GM12878 (cell line): ENCODE results near the gene FAM50A.

Experiments
- CEBPB ChIP-seq, 2 experiments: fragments of 150-350 bp in 1 of 2; IDR thresholded peaks; 2 replicates each; pipeline ENCODE4 v1.6.1; 2012 to 2014; ENCODE audit warnings: low read depth in 2 of 2, low read length in 2 of 2, borderline replicate concordance in 1 of 2, inconsistent platforms in 1 of 2
- CTCF ChIP-seq, 3 experiments: IDR thresholded peaks in 2 of 3; conservative IDR thresholded peaks in 1 of 3; 2 replicates each; pipeline ENCODE4 v1.5.1; 2011; ENCODE audit warnings: low read depth in 3 of 3, low read length in 3 of 3, mild to moderate bottlenecking in 3 of 3, control low read depth in 2 of 3, moderate library complexity in 2 of 3, inconsistent platforms in 1 of 3, mixed read lengths in 1 of 3; ENCODE audit not compliant: control insufficient read depth in 2 of 3, insufficient read depth in 1 of 3; ENCODE audit errors: extremely low read depth in 1 of 3
- ETV6 ChIP-seq, 2 experiments: fragments of 450-650 bp in 1 of 2; IDR thresholded peaks in 1 of 2; conservative IDR thresholded peaks in 1 of 2; 2 replicates each; pipeline ENCODE4 v1.6.1; 2014; ENCODE audit warnings: antibody characterized with exemption in 1 of 2, borderline replicate concordance in 1 of 2, low read depth in 1 of 2, mild to moderate bottlenecking in 1 of 2, moderate library complexity in 1 of 2
- NRF1 ChIP-seq: conservative IDR thresholded peaks from 2 replicates; pipeline ENCODE4 v1.6.1; 2011; ENCODE audit warnings: mild to moderate bottlenecking, low read depth, low read length, improper control_type of control experiment
- SP1 ChIP-seq: IDR thresholded peaks from one replicate; pipeline ENCODE4 v1.6.1; 2011; ENCODE audit warnings: low read depth, low read length
- SUZ12 ChIP-seq: fragments of 200-600 bp; sonication (generic); IDR thresholded peaks from one replicate; pipeline ENCODE4 v1.6.1; 2018; ENCODE audit warnings: antibody characterized with exemption, mild to moderate bottlenecking; ENCODE audit not compliant: unreplicated experiment
- TBL1XR1 ChIP-seq: IDR thresholded peaks from 2 replicates; pipeline ENCODE4 v1.6.1; 2012; ENCODE audit warnings: low read depth, low read length, improper control_type of control experiment
- TCF3 ChIP-seq: IDR thresholded peaks from 2 replicates; pipeline ENCODE4 v1.6.1; 2012; ENCODE audit warnings: low read depth, mild to moderate bottlenecking, low read length, borderline replicate concordance; ENCODE audit not compliant: insufficient read depth
- YY1 ChIP-seq: IDR thresholded peaks from 2 replicates; pipeline ENCODE4 v1.6.1; 2011; ENCODE audit warnings: low read depth, mild to moderate bottlenecking, low read length
- ZNF622 ChIP-seq: fragments of 450-650 bp; IDR thresholded peaks from 2 replicates; pipeline ENCODE4 v1.6.1; 2017; ENCODE audit warnings: mild to moderate bottlenecking, inconsistent platforms
- TF ChIP-seq, protein P1 (sequence below): IDR thresholded peaks from 2 replicates; pipeline ENCODE4 v1.6.1; 2012; ENCODE audit warnings: low read depth, low read length, improper control_type of control experiment

- TF ChIP-seq CTCF (IDR thresholded peaks at IDR 0.05 in 2 of 3, conservative IDR thresholded peaks at IDR 0.05 in 1 of 3; ENCODE audit: control insufficient read depth in 2 of 3, extremely low read depth in 1 of 3, insufficient read depth in 1 of 3, low read depth in 3 of 3, low read length in 3 of 3) (no peak), YY1 (no peak), SUZ12 (no peak), TBL1XR1 (no peak), ETV6 (conservative IDR thresholded peaks at IDR 0.05 in 1 of 2, IDR thresholded peaks at IDR 0.05 in 1 of 2; ENCODE audit: borderline replicate concordance in 1 of 2, low read depth in 1 of 2) (no peak), NRF1 (no peak), ZNF622 (no peak), CEBPB (IDR thresholded peaks at IDR 0.05; ENCODE audit: borderline replicate concordance in 1 of 2, low read depth in 2 of 2, low read length in 2 of 2) (no peak), SP1 (no peak), TCF3 (no peak)
- TF ChIP-seq, protein P1, sequence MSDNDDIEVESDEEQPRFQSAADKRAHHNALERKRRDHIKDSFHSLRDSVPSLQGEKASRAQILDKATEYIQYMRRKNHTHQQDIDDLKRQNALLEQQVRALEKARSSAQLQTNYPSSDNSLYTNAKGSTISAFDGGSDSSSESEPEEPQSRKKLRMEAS = no peak
These were observed 46.1 kb downstream of the FAM50A start for GRCh38 chrX:154490021-154490413.
